ENCODE results near the gene MAGEC2.

MAGEC2 gene, protein sequence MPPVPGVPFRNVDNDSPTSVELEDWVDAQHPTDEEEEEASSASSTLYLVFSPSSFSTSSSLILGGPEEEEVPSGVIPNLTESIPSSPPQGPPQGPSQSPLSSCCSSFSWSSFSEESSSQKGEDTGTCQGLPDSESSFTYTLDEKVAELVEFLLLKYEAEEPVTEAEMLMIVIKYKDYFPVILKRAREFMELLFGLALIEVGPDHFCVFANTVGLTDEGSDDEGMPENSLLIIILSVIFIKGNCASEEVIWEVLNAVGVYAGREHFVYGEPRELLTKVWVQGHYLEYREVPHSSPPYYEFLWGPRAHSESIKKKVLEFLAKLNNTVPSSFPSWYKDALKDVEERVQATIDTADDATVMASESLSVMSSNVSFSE

GRCh38 chrX:142204522-142205433 is at the start of gene MAGEC2:
TSS of gene MAGEC2 (minus strand) at chrX:142205290. CDS start at chrX:142203987, 1,303 bp downstream.
- peak; percentile 7 for DNase-seq

DNA sequence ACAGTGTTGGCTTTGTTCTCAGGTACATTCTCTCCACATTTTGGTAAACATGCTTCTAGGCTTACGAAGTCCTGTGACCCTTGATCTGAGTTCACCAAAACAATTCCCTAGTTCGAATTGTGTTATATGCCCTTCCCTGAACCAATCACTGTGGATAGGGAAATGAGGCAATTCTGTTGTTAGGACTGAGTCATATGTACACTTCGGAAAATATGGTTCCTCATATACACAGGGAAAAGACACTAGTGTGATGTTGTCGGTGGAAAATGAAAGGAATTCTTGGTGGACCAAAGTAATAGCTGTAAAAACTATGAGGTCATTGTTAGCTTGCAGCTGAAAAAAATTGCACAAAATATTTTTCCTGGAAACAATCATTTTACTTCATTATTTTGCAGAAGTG is 46.6 kb upstream of the MAGEC2 start:
- DNase-seq, result no peak

- DNase-seq, result no peak
Observed at GRCh38 chrX:142251202-142251601, 46.1 kb upstream of the MAGEC2 start.

DNA sequence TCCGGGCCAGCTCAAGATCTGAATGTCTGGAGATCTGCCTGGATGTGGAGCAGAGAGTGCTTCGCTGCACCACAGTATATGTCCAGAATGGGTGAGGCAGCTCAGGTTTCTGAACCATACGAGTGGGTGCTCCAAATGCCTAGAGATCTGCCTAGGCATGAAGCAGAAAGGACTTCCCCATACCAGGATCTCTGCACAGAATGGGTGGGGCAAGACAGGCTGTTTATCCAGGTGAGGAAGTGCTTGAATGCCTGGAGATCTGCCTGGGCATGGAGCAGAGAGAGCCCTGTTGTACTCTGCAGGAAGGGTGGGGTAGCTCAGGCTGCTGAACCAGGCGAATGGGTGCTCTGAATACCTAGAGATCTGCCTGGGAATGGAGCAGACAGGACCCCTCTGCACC is 45.4 kb upstream of the MAGEC2 start:
- no peak for DNase-seq

DNA sequence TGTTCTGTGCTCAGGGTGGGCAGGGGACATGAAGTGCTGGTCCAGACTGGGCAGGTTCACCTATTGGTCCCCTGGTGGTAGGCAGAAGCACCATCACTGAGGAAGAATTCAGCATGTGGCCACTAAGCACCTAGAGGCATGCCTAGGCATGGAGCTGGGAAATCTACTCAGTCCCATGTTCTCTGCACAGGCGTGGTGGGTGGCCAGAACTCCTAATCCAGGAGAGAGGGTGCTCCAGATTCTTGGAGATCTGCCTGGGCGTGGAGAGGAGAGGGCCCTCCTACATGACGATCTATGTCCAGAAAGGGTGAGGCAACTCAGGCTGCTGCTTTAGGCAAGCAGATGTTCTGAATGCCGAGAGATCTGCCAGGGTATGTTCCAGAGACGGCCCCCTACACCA is 44.6 kb upstream of the MAGEC2 start:
- no peak for DNase-seq

DNA sequence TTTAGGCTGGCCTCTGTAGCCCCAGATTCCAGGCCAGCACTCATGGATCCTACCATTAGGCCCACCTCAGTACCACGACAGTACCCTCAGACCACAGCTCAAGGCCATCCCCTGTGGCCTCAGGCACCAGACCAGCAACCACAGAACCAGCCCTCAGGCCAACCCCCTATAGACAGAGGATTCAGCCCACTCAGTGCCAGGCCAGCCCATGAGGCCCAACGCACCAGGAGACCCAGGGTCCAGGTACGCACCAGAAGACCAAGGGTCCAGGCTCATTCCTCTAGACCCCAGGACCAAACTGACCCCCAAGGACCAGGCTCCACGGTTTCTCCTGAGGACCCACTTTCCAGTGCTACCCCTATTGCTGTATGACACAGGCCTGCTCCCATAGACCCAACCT is 39.5 kb upstream of the MAGEC2 start:
- no peak for DNase-seq

- no peak for DNase-seq
Observed at GRCh38 chrX:142238536-142238935, 33.4 kb upstream of the MAGEC2 start.

GRCh38 chrX:142233400-142233799 is 28.3 kb upstream of the MAGEC2 start:
- no peak for DNase-seq

DNA sequence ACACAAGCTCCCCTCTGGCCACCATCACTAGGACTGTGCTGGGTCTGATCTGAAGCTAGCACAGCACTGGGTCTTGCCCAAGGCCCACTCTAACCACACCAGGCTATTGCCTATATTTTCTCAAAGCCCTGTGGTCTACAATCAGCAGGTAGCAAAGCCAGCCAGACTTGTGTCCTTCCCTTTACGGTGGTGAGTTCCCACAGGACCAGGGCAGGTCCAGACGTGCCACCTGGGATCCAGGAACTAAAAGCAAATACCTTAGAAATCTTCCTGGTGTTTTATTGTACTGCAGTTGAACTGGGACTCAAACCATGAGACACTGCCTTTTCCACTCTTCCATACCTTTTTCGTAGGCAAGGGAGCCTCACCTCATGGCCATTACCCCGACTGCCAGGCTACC is 9.0 kb upstream of the MAGEC2 start:
- DNase-seq, result no peak

DNA sequence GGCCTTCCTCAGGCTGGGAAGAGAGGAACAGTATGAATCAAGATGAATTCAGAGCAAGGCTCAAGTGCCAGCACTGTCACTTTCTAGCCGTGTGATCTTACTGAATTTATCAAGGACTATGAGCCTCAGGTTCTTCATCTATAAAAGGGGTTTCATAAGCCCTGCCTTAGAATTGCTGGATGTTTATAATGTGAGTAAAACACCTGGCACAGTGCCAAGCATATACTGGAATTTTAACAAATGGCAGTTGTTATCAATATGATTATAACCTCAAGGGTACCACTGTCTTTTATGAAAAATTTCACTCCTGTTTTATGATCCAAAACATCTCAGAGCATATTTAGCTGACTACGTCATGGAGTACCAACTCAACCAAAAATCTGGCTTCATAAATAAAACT is 4.0 kb downstream of the MAGEC2 start:
- no peak for DNase-seq

DNA sequence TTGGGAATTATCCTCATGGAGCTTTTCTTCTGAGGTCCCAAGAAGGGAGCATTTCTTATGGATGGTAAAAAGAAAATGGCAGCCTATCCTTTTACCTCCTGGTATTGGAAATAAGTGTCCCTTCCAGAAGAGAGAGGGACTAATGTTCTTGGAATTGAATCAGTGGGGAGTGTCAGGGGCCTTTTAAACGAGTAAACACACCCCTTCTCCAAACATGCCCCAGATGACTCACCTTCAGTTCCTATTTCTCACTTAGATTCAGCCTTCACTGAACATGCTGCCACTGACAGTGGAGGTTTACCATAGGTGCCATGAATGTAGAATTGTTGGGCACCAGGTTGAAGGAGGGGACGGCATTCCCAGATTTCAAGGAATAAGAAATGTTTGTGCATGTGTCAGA is 19.0 kb downstream of the MAGEC2 start:
- no peak for DNase-seq

GRCh38 chrX:142184756-142185602 is 20.1 kb downstream of the MAGEC2 start:
- DNase-seq, result no peak

GRCh38 chrX:142156567-142156966 is 48.5 kb downstream of the MAGEC2 start:
- no peak for DNase-seq

Data from NCI-H510A treated with DMSO at 0.1 percent for 48 hours (cell line).